Brain microvascular endothelial cell (primary cell): ENCODE measurements around the gene SYT3.
"Not testable (repeated sequence)": the region's sequence is repeated elsewhere in the genome, so short reads cannot be mapped to it uniquely, and the experiment has no call there.

Experiments
- DNase-seq: peaks from one replicate; pipeline ENCODE4 v3.0.0-alpha.2; 2020
- H3K27ac ChIP-seq: fragments of 250-450 bp; sonication (Bioruptor Pico); 2 replicates; pipeline ENCODE4 v1.5.1; 2020; ENCODE audit warnings: mild to moderate bottlenecking, moderate library complexity
- H3K27me3 ChIP-seq: fragments of 250-450 bp; sonication (Bioruptor Pico); replicated peaks from 2 replicates; pipeline ENCODE4 v1.5.1; 2020; ENCODE audit warnings: mild to moderate bottlenecking
- H3K36me3 ChIP-seq: fragments of 250-450 bp; sonication (Bioruptor Pico); replicated peaks from 2 replicates; pipeline ENCODE4 v1.5.1; 2020; ENCODE audit warnings: mild to moderate bottlenecking
- H3K4me3 ChIP-seq: 2 replicates; pipeline ENCODE4 v1.5.1; 2011; ENCODE audit warnings: low read depth, mild to moderate bottlenecking, control low read depth, low read length, moderate library complexity
- CTCF ChIP-seq: IDR thresholded peaks from 2 replicates; pipeline ENCODE4 v1.5.1; 2011; ENCODE audit warnings: low read depth, mild to moderate bottlenecking, moderate library complexity, low read length, control low read depth, inconsistent platforms; ENCODE audit errors: missing control alignments
- in situ Hi-C: cut with HindIII; loops from 2 replicates; pipeline ENCODE4 v1.10.0; 2017; ENCODE audit warnings: low sequenced_read_pairs, low pct_ligation_motif_present

Gene SYT3

DNA sequence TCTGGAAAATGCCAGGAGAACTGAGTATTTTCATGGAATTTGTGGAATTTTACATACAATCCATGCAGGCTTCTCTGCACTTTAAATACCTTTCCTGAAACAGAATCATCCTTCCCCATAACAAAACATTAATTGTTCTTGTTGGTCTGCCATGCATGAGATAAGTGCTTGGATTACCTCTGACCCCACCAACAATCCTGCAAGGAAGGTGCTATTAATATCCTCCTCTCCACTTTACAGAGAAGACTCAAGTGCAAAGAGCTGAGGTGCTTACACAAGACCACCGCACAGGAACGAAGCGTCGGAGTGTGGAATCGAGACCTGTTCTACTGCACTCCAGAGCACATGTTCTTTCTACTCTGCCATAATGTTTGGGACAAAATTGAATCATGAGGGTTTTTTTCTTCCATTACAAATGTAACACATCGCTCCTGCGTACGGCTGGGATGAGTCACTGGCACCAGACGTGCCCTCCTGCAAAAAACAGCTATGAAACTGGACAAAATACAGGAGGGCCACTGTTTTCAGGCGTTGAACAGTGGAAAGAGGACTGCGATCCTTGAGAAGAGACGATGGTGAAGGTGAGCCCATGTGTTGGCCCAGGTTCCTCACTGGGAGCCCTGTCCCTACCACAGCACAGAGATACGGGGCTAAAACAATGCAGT is 58.6 kb downstream of the SYT3 start:
- Histone ChIP-seq H3K36me3 (no peaks in the 10 kb centered on the region), H3K27ac (no peak overlapping the region), H3K4me3 (no peak overlapping the region), H3K27me3 (no peaks in the 10 kb centered on the region)
- DNase-seq: no peak
- TF ChIP-seq CTCF: no peak
- in situ Hi-C loops: no loop called here

GRCh38 chr19:50580240-50580639 is 59.4 kb downstream of the SYT3 start:
- Histone ChIP-seq H3K27me3 (no peaks in the 10 kb centered on the region), H3K4me3 (no peak overlapping the region), H3K36me3 (no peaks in the 10 kb centered on the region), H3K27ac (no peak overlapping the region)
- TF ChIP-seq CTCF: no peak
- DNase-seq: no peak
- in situ Hi-C loops: no loop called here

DNA sequence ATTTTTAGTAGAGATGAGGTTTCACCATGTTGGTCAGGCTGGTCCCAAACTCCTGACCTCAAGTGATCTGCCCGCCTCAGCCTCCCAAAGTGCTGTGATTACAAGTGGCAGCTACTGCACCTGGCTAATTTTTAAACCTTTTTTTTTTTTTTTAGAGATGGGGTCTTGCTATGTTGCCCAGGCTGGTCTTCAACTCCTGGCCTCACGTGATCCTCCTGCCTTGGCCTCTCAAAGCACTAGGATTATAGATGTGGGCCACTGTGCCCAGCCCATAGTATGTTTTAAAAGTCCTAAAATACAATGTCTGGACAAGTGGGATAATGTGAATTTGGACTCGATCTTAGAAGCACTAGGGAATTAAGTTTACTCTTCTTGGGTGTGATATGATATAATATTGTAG is 62.9 kb downstream of the SYT3 start:
- in situ Hi-C loops, H3K27me3 ChIP-seq, H3K4me3 ChIP-seq, H3K36me3 ChIP-seq, H3K27ac ChIP-seq, DNase-seq: not testable (repeated sequence)

DNA sequence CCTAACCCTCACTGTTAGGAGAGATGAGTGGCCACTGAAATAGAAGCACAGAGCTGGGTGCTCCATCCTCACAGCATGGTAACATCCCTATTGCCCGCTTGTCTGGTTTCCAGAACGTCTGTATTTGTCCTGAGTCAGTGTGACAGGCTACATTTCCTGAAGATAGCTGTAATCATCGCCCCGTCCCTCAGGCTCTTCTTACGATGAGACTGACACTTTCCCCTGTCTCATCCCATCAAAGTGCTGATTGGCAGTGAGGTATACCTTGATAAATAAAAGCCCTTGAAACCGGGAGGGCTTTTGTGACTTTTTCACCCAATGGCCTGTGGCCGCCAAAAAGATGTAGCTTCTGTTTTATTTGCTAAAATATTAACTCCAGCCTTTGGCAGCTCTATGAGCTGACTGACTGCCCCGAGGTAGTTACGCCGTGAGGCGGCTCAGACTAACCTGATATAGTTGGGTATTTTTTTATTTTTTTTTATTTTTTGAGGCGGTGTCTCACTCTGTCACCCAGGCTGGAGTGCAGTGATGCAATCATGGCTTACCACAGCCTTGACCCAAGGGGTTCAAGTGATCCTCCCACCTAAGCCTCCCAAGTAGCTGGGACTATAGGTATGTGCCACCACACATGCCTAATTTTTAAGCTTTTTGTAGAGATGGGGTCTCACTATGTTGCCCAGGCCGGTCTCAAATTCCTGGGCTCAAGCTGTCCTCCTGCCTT is 65.8 kb downstream of the SYT3 start:
- no peaks in the 10 kb centered on the region for H3K36me3 ChIP-seq
- no peak for TF ChIP-seq CTCF
- in situ Hi-C loops: no loop called here

More for the DNA sequence above, 65.8 kb downstream of the SYT3 start:
- DNase-seq: no peak
- no peak overlapping the region for H3K27ac ChIP-seq
- H3K27me3 ChIP-seq: no peaks in the 10 kb centered on the region
- no peak overlapping the region for H3K4me3 ChIP-seq
